Loucy (cell line): ENCODE results near the gene SCT.

Source experiments
- H2AFZ ChIP-seq: fragments of 200-600 bp; sonication (generic); 2 replicates; pipeline ENCODE4 v1.6.0; 2016; ENCODE audit warnings: antibody characterized with exemption, mild to moderate bottlenecking, low read length, moderate library complexity
- H3F3A ChIP-seq: fragments of 200-600 bp; 2 replicates; pipeline ENCODE4 v1.6.0; 2016; ENCODE audit warnings: antibody characterized with exemption, low read depth, mild to moderate bottlenecking
- H3K27me3 ChIP-seq: fragments of 200-600 bp; sonication (generic); 2 replicates; pipeline ENCODE4 v1.6.1; 2014; ENCODE audit warnings: low read length, mild to moderate bottlenecking; ENCODE audit not compliant: insufficient read depth, poor library complexity, severe bottlenecking
- H3K36me3 ChIP-seq: fragments of 200-600 bp; sonication (generic); 2 replicates; pipeline ENCODE4 v1.6.1; 2016; ENCODE audit warnings: low read length; ENCODE audit not compliant: insufficient read depth
- H3K4me1 ChIP-seq: fragments of 200-600 bp; sonication (generic); 2 replicates; pipeline ENCODE4 v1.5.1; 2014; ENCODE audit warnings: low read length, mild to moderate bottlenecking; ENCODE audit not compliant: insufficient read depth, poor library complexity, severe bottlenecking
- H3K4me2 ChIP-seq: fragments of 200-600 bp; sonication (generic); 2 replicates; pipeline ENCODE4 v1.6.0; 2014; ENCODE audit warnings: antibody characterized with exemption, low read length, low read depth, mild to moderate bottlenecking; ENCODE audit not compliant: poor library complexity, severe bottlenecking
- H3K4me3 ChIP-seq: fragments of 200-600 bp; sonication (generic); 2 replicates; pipeline ENCODE4 v1.5.1; 2014; ENCODE audit warnings: low read length, mild to moderate bottlenecking, mixed read lengths; ENCODE audit not compliant: poor library complexity, severe bottlenecking
- H3K79me2 ChIP-seq: fragments of 200-600 bp; sonication (generic); 2 replicates; pipeline ENCODE4 v1.6.1; 2014; ENCODE audit warnings: low read length; ENCODE audit not compliant: insufficient read depth
- H3K9ac ChIP-seq: fragments of 200-600 bp; sonication (generic); 2 replicates; pipeline ENCODE4 v1.6.0; 2014; ENCODE audit warnings: mild to moderate bottlenecking, low read depth, low read length, moderate library complexity; ENCODE audit not compliant: poor library complexity, severe bottlenecking
- H3K9me2 ChIP-seq: fragments of 200-600 bp; sonication (generic); replicated peaks from 2 replicates; pipeline ENCODE4 v1.6.1; 2016; ENCODE audit warnings: low read depth, low read length, mixed read lengths
- H3K9me3 ChIP-seq: fragments of 200-600 bp; sonication (generic); 2 replicates; pipeline ENCODE4 v1.6.1; 2014; ENCODE audit warnings: mild to moderate bottlenecking, antibody characterized with exemption, low read length, low read depth; ENCODE audit not compliant: insufficient read depth
- H4K20me1 ChIP-seq: fragments of 200-600 bp; sonication (generic); 2 replicates; pipeline ENCODE4 v1.6.0; 2014; ENCODE audit warnings: antibody characterized with exemption, low read length, mild to moderate bottlenecking; ENCODE audit not compliant: insufficient read depth, poor library complexity, severe bottlenecking
- EZH2phosphoT487 ChIP-seq: fragments of 200-600 bp; IDR thresholded peaks from 2 replicates; pipeline ENCODE4 v1.6.1; 2018; ENCODE audit warnings: antibody characterized with exemption, mild to moderate bottlenecking, moderate library complexity, borderline replicate concordance
- TF ChIP-seq, protein P1 (sequence below): fragments of 200-600 bp; sonication (generic); conservative IDR thresholded peaks from 2 replicates; pipeline ENCODE4 v1.5.1; 2014; ENCODE audit warnings: mild to moderate bottlenecking, antibody characterized with exemption, low read length

The SCT gene

DNA sequence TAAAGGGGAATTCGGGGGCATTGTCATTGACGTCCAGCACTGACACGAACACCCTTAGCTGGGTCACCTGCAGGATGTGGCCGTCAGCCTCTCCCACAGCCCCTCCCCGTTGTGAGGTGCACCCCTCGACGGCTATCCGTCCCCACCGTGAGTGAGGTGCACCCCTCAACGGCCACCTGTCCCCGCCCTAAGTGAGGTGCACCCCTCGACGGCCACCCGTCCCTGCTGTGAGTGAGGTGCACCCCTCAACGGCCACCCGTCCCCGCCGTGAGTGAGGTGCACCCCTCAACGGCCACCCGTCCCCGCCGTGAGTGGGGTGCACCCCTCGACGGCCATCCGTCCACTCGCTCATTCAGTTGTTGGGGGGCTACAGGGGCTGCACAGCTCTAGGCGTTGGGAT, 5.1 kb downstream of the SCT start:
- Histone ChIP-seq H3F3A (no peaks in the 10 kb centered on the region), H3K27me3 (no peaks in the 10 kb centered on the region), H2AFZ (no peak overlapping the region), H4K20me1 (no peaks in the 10 kb centered on the region), H3K9me2 (no peaks in the 10 kb centered on the region), H3K79me2 (no peaks in the 10 kb centered on the region), H3K4me2 (no peak overlapping the region), H3K4me1 (no peaks in the 10 kb centered on the region), H3K4me3 (no peak overlapping the region), H3K9ac (no peak overlapping the region), H3K36me3 (no peaks in the 10 kb centered on the region), H3K9me3 (no peaks in the 10 kb centered on the region)
- no peak for TF ChIP-seq EZH2phosphoT487
- TF ChIP-seq, protein P1, sequence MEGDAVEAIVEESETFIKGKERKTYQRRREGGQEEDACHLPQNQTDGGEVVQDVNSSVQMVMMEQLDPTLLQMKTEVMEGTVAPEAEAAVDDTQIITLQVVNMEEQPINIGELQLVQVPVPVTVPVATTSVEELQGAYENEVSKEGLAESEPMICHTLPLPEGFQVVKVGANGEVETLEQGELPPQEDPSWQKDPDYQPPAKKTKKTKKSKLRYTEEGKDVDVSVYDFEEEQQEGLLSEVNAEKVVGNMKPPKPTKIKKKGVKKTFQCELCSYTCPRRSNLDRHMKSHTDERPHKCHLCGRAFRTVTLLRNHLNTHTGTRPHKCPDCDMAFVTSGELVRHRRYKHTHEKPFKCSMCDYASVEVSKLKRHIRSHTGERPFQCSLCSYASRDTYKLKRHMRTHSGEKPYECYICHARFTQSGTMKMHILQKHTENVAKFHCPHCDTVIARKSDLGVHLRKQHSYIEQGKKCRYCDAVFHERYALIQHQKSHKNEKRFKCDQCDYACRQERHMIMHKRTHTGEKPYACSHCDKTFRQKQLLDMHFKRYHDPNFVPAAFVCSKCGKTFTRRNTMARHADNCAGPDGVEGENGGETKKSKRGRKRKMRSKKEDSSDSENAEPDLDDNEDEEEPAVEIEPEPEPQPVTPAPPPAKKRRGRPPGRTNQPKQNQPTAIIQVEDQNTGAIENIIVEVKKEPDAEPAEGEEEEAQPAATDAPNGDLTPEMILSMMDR, result no peak

- no peaks in the 10 kb centered on the region for H3K9me3 ChIP-seq
- no peak overlapping the region for H3K4me3 ChIP-seq
- no peak overlapping the region for H2AFZ ChIP-seq
- no peak overlapping the region for H3K4me2 ChIP-seq
- TF ChIP-seq, protein P1, result no peak
- no peak for TF ChIP-seq EZH2phosphoT487
- no peaks in the 10 kb centered on the region for H3K36me3 ChIP-seq
- H3K9ac ChIP-seq, result no peak overlapping the region
- no peaks in the 10 kb centered on the region for H4K20me1 ChIP-seq
- H3K9me2 ChIP-seq, result no peaks in the 10 kb centered on the region
- H3F3A ChIP-seq, result no peaks in the 10 kb centered on the region
- H3K27me3 ChIP-seq, result no peaks in the 10 kb centered on the region
- no peaks in the 10 kb centered on the region for H3K4me1 ChIP-seq
- H3K79me2 ChIP-seq, result no peaks in the 10 kb centered on the region
Measured at GRCh38 chr11:620935-621814, 5.8 kb downstream of the SCT start.

GRCh38 chr11:620201-620600, 6.8 kb downstream of the SCT start:
- H3K36me3 ChIP-seq, result no peaks in the 10 kb centered on the region
- TF ChIP-seq, protein P1, result no peak
- no peak for TF ChIP-seq EZH2phosphoT487
- no peaks in the 10 kb centered on the region for H3K9me2 ChIP-seq
- no peak overlapping the region for H3K9ac ChIP-seq
- H3K4me2 ChIP-seq, result no peak overlapping the region
- H3F3A ChIP-seq, result no peaks in the 10 kb centered on the region
- no peak overlapping the region for H3K4me3 ChIP-seq
- H3K4me1 ChIP-seq, result peaks cover 2% of the 10 kb centered on the region
- H3K9me3 ChIP-seq, result no peaks in the 10 kb centered on the region
- H2AFZ ChIP-seq, result no peak overlapping the region
- H4K20me1 ChIP-seq, result no peaks in the 10 kb centered on the region
- H3K79me2 ChIP-seq, result no peaks in the 10 kb centered on the region
- no peaks in the 10 kb centered on the region for H3K27me3 ChIP-seq
